Urothelium cell line (cell line): ENCODE data around the gene ADGRL3.

ENCODE experiments used
- DNase-seq: peaks from one replicate; pipeline ENCODE4 v3.0.0; 2011; ENCODE audit warnings: low spot score, mixed read lengths
- FAIRE-seq: peaks from 2 replicates; lab custom pipeline; 2011; peaks lifted over from hg19 to GRCh38; lab: Jason Lieb, UNC

ADGRL3 gene

GRCh38 chr4:61200187-61200915 lies at the start of gene ADGRL3:
Gene ADGRL3 (plus strand): TSS chr4:61200326.
- FAIRE-seq, result no peak
- peak; percentile 65 for DNase-seq

GRCh38 chr4:61152433-61152832 lies 47.7 kb upstream of the ADGRL3 start:
- no peak for DNase-seq

GRCh38 chr4:61160478-61160877 lies 39.6 kb upstream of the ADGRL3 start:
- FAIRE-seq, result no peak
- no peak for DNase-seq

More at GRCh38 chr4:61152433-61152832, 47.7 kb upstream of the ADGRL3 start:
- FAIRE-seq, result no peak

- no peak for FAIRE-seq
Measured at GRCh38 chr4:61162116-61162515, 38.0 kb upstream of the ADGRL3 start.

DNA sequence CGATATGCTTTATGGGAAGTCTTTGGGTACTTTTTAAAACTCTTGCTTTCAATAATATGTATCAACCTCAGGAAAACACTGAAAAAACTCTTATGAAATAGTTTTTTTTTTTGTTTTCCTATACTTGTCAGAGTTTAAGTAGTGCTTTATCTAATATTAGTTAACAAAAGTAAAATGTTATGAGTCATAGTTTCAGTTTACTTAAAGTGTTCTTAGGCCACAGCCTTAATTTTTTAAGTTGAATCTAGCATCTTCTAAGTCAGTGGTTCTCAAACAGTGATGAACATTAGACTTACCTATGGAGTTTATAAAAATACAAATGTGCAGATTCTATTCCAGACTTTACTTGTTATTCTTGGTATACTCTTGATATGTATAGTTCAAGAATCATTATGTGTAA lies 26.3 kb upstream of the ADGRL3 start:
- FAIRE-seq, result no peak
- DNase-seq, result no peak

More at GRCh38 chr4:61162116-61162515, 38.0 kb upstream of the ADGRL3 start:
- no peak for DNase-seq

GRCh38 chr4:61175495-61175894 lies 24.6 kb upstream of the ADGRL3 start:
- DNase-seq (no peak), FAIRE-seq (no peak)

DNA sequence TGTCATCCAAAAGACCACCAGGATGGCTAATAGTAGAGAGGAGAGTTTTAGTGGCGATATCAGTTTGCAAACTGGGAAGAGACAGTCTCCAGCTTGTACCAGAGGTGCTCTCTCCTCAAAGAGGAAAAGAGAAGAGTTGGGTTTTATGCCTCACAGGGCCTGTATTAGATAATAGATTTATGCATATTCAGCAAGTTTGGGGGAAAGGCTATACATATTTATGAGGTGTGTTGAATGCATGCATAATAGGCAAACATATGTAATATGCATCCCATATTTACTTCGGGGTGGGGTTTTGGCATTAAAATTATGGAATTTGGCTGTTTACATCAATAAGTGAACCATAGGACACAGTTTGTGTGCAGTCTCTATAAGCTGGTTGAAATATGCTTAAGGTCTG lies 22.8 kb upstream of the ADGRL3 start:
- FAIRE-seq, result no peak
- no peak for DNase-seq

DNA sequence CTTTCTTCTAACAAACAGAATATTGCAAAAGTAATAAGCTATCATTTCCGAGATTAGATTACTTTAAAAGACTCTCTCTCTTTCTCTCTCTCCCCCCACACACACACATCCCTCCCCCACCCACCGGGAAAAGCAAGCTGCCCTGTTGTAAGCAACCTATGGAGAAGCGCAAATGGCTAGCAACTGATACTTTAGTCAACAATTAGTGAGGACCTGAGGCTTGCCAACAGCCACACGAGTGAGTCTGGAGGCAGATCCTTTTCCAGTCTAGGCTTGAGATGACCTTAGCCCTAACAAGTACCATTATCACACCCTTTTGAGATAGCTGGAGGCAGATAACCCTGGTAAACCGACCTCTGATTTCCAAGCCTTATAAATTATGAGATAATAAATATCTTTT lies 19.7 kb upstream of the ADGRL3 start:
- no peak for DNase-seq
- FAIRE-seq, result no peak

- FAIRE-seq, result no peak
- DNase-seq, result no peak
Measured at GRCh38 chr4:61182915-61183314, 17.2 kb upstream of the ADGRL3 start.

GRCh38 chr4:61185288-61185687 lies 14.8 kb upstream of the ADGRL3 start:
- no peak for FAIRE-seq
- DNase-seq, result no peak

- DNase-seq (no peak), FAIRE-seq (no peak)
Measured at GRCh38 chr4:61192392-61192791, 7.7 kb upstream of the ADGRL3 start.

DNA sequence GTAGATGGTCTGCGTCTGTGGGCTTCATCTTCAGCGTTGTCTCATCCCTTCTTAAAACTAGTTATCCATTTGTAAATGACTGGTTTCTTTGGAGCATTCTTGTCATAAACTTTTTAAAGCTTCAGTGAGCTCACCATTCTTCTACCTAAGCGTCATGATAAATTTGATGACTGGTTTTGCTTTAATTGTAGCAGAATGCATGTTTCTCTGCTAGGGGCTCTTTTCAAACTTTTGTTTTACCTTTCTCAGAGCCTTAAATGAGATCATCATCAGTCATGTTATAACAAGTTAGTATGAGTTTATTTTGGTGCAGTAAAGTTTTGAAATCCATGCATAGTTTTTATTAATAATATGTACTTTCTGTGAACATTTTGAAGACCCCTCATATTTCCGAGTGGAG lies 6.3 kb upstream of the ADGRL3 start:
- DNase-seq (no peak), FAIRE-seq (no peak)

DNA sequence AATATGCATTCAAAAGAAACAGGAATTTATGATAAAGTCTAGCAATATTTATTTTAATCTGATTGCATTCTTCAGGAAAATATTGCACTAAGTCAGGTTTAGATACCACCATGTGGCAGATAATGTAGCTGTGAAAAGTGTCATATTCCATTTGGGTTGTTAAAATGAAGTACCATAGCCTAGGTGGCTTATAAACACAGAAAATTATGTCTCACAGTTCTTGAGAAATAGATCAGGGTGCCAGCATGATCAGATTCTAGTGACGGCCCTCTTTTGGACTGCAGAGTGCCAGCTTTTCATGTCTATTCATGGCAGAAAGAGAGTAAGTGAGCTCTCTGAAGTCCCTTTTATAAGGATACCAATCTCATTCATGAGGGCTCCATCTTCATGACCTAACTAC lies 5.6 kb upstream of the ADGRL3 start:
- DNase-seq (no peak), FAIRE-seq (no peak)

DNA sequence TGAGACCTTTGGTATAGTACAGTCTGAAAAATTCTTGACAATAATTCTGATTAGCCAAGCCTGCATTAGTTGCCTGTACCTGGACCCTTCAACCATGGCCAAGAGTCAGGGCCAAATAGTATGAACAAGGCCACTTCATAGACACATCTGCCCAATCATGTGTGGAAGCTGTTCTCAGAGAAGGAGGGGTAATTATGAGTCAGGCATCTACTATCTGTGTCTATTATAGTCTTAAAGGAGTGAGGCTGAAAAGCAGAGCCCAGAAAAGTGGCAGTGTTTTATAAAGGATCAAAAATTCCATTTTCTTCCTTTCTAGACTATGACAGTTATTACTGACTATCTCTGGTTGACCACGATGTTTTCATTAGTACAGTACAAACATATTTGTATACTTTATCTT lies 5.0 kb upstream of the ADGRL3 start:
- DNase-seq (no peak), FAIRE-seq (no peak)

DNA sequence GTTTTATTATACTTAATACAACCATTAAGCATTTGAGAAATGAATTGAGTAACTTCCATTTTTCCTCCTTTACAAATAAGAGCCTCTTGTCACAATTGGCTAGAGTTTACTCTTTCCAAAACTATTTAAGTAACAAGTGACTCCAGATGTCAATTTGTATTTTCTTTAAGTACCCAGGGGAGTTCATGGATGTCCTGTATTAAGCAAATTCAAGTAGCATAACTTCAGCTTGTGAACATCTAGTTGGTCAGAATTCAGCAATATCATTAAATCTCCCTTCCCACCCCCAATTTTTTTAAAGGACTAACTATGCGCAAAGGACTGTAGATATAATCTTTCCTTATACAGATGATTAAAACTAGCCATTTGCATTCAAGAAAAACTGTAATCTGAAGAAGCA lies 1.4 kb upstream of the ADGRL3 start:
- DNase-seq (no peak), FAIRE-seq (no peak)

GRCh38 chr4:61199873-61200186 lies 296 bp upstream of the ADGRL3 start:
- no peak for DNase-seq

GRCh38 chr4:61200916-61201526 lies 895 bp downstream of the ADGRL3 start:
- peak; percentile 37 for DNase-seq
- FAIRE-seq, result no peak

More at GRCh38 chr4:61199873-61200186, 296 bp upstream of the ADGRL3 start:
- FAIRE-seq, result peak; percentile 63

GRCh38 chr4:61201561-61201960 lies 1.4 kb downstream of the ADGRL3 start:
- DNase-seq, result peak; percentile 30
- FAIRE-seq, result no peak

DNA sequence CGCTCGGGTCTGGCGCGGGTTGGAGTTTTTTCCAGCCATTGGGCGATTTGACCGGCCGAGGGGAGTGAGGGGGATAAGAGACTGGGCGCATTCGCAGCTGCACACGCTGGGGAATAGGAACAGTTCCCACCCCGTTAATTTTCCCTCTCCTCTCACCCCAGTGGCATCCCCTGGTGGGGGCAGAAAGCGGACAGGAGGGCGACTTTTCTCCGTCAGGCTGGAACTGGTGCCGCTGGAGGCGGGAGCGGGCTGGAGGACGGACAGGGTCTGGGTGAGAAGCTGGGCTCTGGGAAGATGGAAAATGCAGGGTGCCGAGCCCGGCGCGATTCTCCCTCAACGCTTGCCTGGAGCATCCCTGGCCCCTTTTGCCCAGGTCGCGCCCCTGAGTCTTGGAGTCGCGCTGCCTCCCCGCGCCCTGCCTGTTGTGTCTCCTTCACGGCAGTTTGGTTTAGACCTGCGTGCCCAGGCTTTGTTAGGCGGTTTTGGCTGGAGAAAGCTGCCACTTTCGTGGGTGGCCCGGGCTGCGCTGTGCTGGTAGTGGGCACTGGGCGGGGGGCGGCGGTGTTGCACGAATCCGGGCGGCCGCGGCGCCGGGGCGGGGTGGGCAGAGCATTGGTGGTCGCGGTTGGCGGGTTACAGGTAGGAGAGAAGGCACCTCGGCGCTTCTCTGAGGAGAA lies 2.0 kb downstream of the ADGRL3 start:
- peak; percentile 62 for DNase-seq
- FAIRE-seq, result peak; percentile 96

GRCh38 chr4:61202638-61203435 lies 2.7 kb downstream of the ADGRL3 start:
- DNase-seq (peak; percentile 68), FAIRE-seq (peak; percentile 82)

- peak; percentile 20 for FAIRE-seq
Measured at GRCh38 chr4:61203436-61203790, 3.3 kb downstream of the ADGRL3 start.

More at GRCh38 chr4:61203436-61203790, 3.3 kb downstream of the ADGRL3 start:
- DNase-seq, result no peak
